Peyer's patch (tissue), 4 donors: ENCODE measurements around the gene REV3L. TPM values are rescaled to one million over a fixed set of nuclear protein-coding genes. Genes with fewer than 3 reads are reported as not detected.

Source experiments
- DNase-seq, 3 donors: peaks; one replicate each; pipeline ENCODE4 v3.0.0-alpha.2; 2017 to 2019
- H3K27ac ChIP-seq, 4 donors: fragments of 200-600 bp; sonication (generic); one replicate each; pipeline ENCODE4 v1.5.1; 2016 to 2019
- H3K27me3 ChIP-seq, 2 donors: fragments of 200-600 bp; sonication (generic); one replicate each; pipeline ENCODE4 v1.5.1; 2019
- H3K36me3 ChIP-seq, 3 donors: fragments of 200-600 bp; sonication (generic); one replicate each; pipeline ENCODE4 v1.5.1; 2016 to 2019
- H3K4me1 ChIP-seq, 4 donors: fragments of 200-600 bp; sonication (generic); one replicate each; pipeline ENCODE4 v1.5.1; 2016 to 2019
- H3K4me3 ChIP-seq, 4 donors: fragments of 200-600 bp; sonication (generic); 1 replicate in 3 of 4; 2 replicates in 1 of 4; pipeline ENCODE4 v1.5.1; 2016 to 2019; ENCODE audit warnings: mild to moderate bottlenecking in 1 of 4
- H3K9me3 ChIP-seq, 4 donors: fragments of 200-600 bp; sonication (generic); one replicate each; pipeline ENCODE4 v1.5.1; 2016 to 2019; ENCODE audit warnings: mild to moderate bottlenecking in 1 of 4
- CTCF ChIP-seq, 6 experiments: fragments of 450-650 bp in 4 of 6; fragments of 200-600 bp in 2 of 6; sonication (generic) in 1 of 6; IDR thresholded peaks; one replicate each; pipeline ENCODE4 v1.5.1; 2017 to 2019; ENCODE audit warnings: antibody characterized with exemption in 6 of 6, mild to moderate bottlenecking in 3 of 6, moderate library complexity in 1 of 6
- POLR2A ChIP-seq, 2 donors: fragments of 450-650 bp; IDR thresholded peaks; one replicate each; pipeline ENCODE4 v1.5.1; 2017; ENCODE audit warnings: antibody characterized with exemption in 2 of 2, mild to moderate bottlenecking in 2 of 2, moderate library complexity in 2 of 2
- total RNA-seq, 4 donors: library from RNA; depleted of rRNA; stranded (reverse); fragments of >200 nt; gene quantifications; one replicate each; pipeline ENCODE4 v1.1.0, GENCODE V29; 2016

The REV3L gene
- total RNA-seq, 4 donors from 2014 or later = 20.5 to 50.3 (median 38.0) TPM

- H3K4me3 ChIP-seq = no peak overlapping the region
Observed at GRCh38 chr6:111353912-111354462, 129.0 kb downstream of the REV3L start.

GRCh38 chr6:111347589-111347988 is 135.4 kb downstream of the REV3L start:
- TF ChIP-seq CTCF (IDR thresholded peaks at IDR 0.05) = no peak
- no peak for TF ChIP-seq POLR2A (IDR thresholded peaks at IDR 0.05)
- H3K27me3 ChIP-seq = no peaks in the 10 kb centered on the region
- H3K36me3 ChIP-seq = peaks cover 0 to 49% (median 0%) of the 10 kb centered on the region in 3 donors
- peaks cover 0 to 6% (median 0%) of the 10 kb centered on the region in 4 donors for H3K4me1 ChIP-seq
- peak overlapping the region in 1 of 4 donors; percentile 24 for H3K27ac ChIP-seq
- H3K4me3 ChIP-seq = no peak overlapping the region
- H3K9me3 ChIP-seq = no peaks in the 10 kb centered on the region
- no peak for DNase-seq

More at GRCh38 chr6:111353912-111354462, 129.0 kb downstream of the REV3L start:
- Histone ChIP-seq H3K27me3 (no peaks in the 10 kb centered on the region), H3K9me3 (no peaks in the 10 kb centered on the region), H3K27ac (no peak overlapping the region), H3K4me1 (no peaks in the 10 kb centered on the region), H3K36me3 (peaks cover 0 to 52% (median 0%) of the 10 kb centered on the region in 3 donors)
- TF ChIP-seq POLR2A (IDR thresholded peaks at IDR 0.05) (no peak), CTCF (IDR thresholded peaks at IDR 0.05) (no peak)
- no peak for DNase-seq

- H3K27me3 ChIP-seq = no peaks in the 10 kb centered on the region
- peaks cover 0 to 40% (median 0%) of the 10 kb centered on the region in 3 donors for H3K36me3 ChIP-seq
- H3K9me3 ChIP-seq = no peaks in the 10 kb centered on the region
- no peak for TF ChIP-seq POLR2A (IDR thresholded peaks at IDR 0.05)
- TF ChIP-seq CTCF (IDR thresholded peaks at IDR 0.05) = no peak
- DNase-seq = no peak
- H3K4me1 ChIP-seq = peaks cover 0 to 4% (median 0%) of the 10 kb centered on the region in 4 donors
- H3K4me3 ChIP-seq = no peak overlapping the region
- H3K27ac ChIP-seq = no peak overlapping the region
Observed at GRCh38 chr6:111342913-111343312, 140.1 kb downstream of the REV3L start.

GRCh38 chr6:111339294-111339693 is 143.7 kb downstream of the REV3L start:
- Histone ChIP-seq H3K9me3 (no peaks in the 10 kb centered on the region), H3K36me3 (peaks cover 0 to 29% (median 0%) of the 10 kb centered on the region in 3 donors), H3K4me1 (no peaks in the 10 kb centered on the region), H3K27me3 (no peaks in the 10 kb centered on the region), H3K4me3 (no peak overlapping the region), H3K27ac (no peak overlapping the region)
- no peak for TF ChIP-seq POLR2A (IDR thresholded peaks at IDR 0.05)
- TF ChIP-seq CTCF (IDR thresholded peaks at IDR 0.05) = no peak
- no peak for DNase-seq

- Histone ChIP-seq H3K27me3 (no peaks in the 10 kb centered on the region), H3K4me1 (no peaks in the 10 kb centered on the region), H3K27ac (no peak overlapping the region), H3K9me3 (no peaks in the 10 kb centered on the region), H3K36me3 (peaks cover 0 to 24% (median 0%) of the 10 kb centered on the region in 3 donors), H3K4me3 (no peak overlapping the region)
- TF ChIP-seq CTCF (IDR thresholded peaks at IDR 0.05) (no peak), POLR2A (IDR thresholded peaks at IDR 0.05) (no peak)
- DNase-seq = no peak
Observed at GRCh38 chr6:111338843-111339242, 144.2 kb downstream of the REV3L start.
